HepG2 (cell line): ENCODE data around the gene GANC. TPM values are rescaled to one million over a fixed set of nuclear protein-coding genes. Genes with fewer than 3 reads are reported as not detected.
A peak's percentile ranks its signal among the peaks of the same experiment; 100 is the strongest.

Source experiments
- ATAC-seq: fragments of 200-7000 bp; cut with Tn5 transposase; 3 replicates; pipeline ENCODE4 v1.9.1; 2020; ENCODE audit warnings: mild to moderate bottlenecking, moderate library complexity
- BruUV-seq: library from RNA; stranded (reverse); fragments of 400-500 nt; replicated peaks from 2 replicates; lab custom pipeline; 2021; lab: Mats Ljungman, UMichigan
- CTCF ChIA-PET: fragments of 300-600 bp; formaldehyde crosslinking; extraction: SDS; loops from one replicate; lab custom pipeline; 2021; ENCODE audit warnings: low total read pairs, inconsistent platforms, low intra/inter-chr PET ratio; lab: Yijun Ruan, JAX
- POLR2A ChIA-PET: fragments of 350-600 bp; sonication (Branson Sonifier 250); formaldehyde crosslinking; loops from one replicate; lab custom pipeline; 2020; ENCODE audit warnings: antibody characterized with exemption, inconsistent platforms; lab: Yijun Ruan, JAX
- DNase-seq: peaks from one replicate; pipeline ENCODE4 v3.0.0-alpha.2; 2015; ENCODE audit warnings: low spot score
- FAIRE-seq: peaks from 3 replicates; lab custom pipeline; 2011; peaks lifted over from hg19 to GRCh38; lab: Jason Lieb, UNC
- H2AFZ ChIP-seq: one replicate; pipeline ENCODE4 v1.6.1; 2011; ENCODE audit warnings: low read length, inconsistent platforms
- H3K27ac ChIP-seq: fragments of 300-600 bp; 3 replicates; pipeline ENCODE4 v1.8.0; 2011; ENCODE audit warnings: mixed run types, mild to moderate bottlenecking, mixed read lengths, low read length, inconsistent platforms; ENCODE audit not compliant: insufficient read depth; ENCODE audit errors: extremely low read length
- H3K27me3 ChIP-seq, 2 experiments: fragments of 200-600 bp in 1 of 2; 2 replicates in 1 of 2; 3 replicates in 1 of 2; pipeline versions ENCODE4 v1.6.0 to v1.8.0; 2011; ENCODE audit warnings: low read length in 2 of 2, mild to moderate bottlenecking in 2 of 2, moderate library complexity in 2 of 2, inconsistent platforms in 1 of 2; ENCODE audit not compliant: insufficient read depth in 2 of 2, control insufficient read depth in 1 of 2
- H3K36me3 ChIP-seq, 2 experiments: fragments of 200-600 bp in 1 of 2; replicated peaks in 1 of 2; 2 replicates in 1 of 2; 3 replicates in 1 of 2; pipeline versions ENCODE4 v1.5.1 to v1.8.0; 2011; ENCODE audit warnings: low read length in 2 of 2, inconsistent platforms in 1 of 2; ENCODE audit not compliant: insufficient read depth in 2 of 2, control insufficient read depth in 1 of 2
- H3K4me1 ChIP-seq: 2 replicates; pipeline ENCODE4 v1.5.1; 2012; ENCODE audit warnings: low read length, inconsistent platforms; ENCODE audit not compliant: insufficient read depth
- H3K4me2 ChIP-seq: 2 replicates; pipeline ENCODE4 v1.6.0; 2011; ENCODE audit warnings: low read depth, low read length, inconsistent platforms
- H3K4me3 ChIP-seq, 3 experiments: fragments of 200-600 bp in 1 of 3; sonication (generic), shearing (Covaris generic) in 1 of 3; replicated peaks in 1 of 3; 2 replicates each; pipeline ENCODE4 v1.5.1; 2011 to 2016; ENCODE audit warnings: low read length in 3 of 3, inconsistent platforms in 2 of 3, low read depth in 2 of 3, mild to moderate bottlenecking in 2 of 3, control low read depth in 1 of 3, mixed read lengths in 1 of 3; ENCODE audit not compliant: insufficient read depth in 1 of 3
- H3K79me2 ChIP-seq: one replicate; pipeline ENCODE4 v1.6.1; 2011; ENCODE audit warnings: low read length, inconsistent platforms; ENCODE audit not compliant: insufficient read depth
- H3K9ac ChIP-seq: 2 replicates; pipeline ENCODE4 v1.6.0; 2011; ENCODE audit warnings: mild to moderate bottlenecking, low read depth, low read length, inconsistent platforms; ENCODE audit not compliant: insufficient read depth
- H3K9me3 ChIP-seq: 2 replicates; pipeline ENCODE4 v1.5.1; 2012; ENCODE audit warnings: mild to moderate bottlenecking, low read length
- H4K20me1 ChIP-seq: 2 replicates; pipeline ENCODE4 v1.6.0; 2011; ENCODE audit warnings: inconsistent platforms, mild to moderate bottlenecking, low read length, moderate library complexity; ENCODE audit not compliant: insufficient read depth
- CENPX ChIP-seq: sonication (generic); formaldehyde crosslinking; IDR thresholded peaks from 2 replicates; pipeline ENCODE4 v1.9.0; 2021; ENCODE audit warnings: mild to moderate bottlenecking, missing genetic modification reagents, moderate library complexity
- DR1 ChIP-seq: sonication (generic); formaldehyde crosslinking; IDR thresholded peaks from 2 replicates; pipeline ENCODE4 v1.8.0; 2021; ENCODE audit warnings: mild to moderate bottlenecking, missing genetic modification reagents, inconsistent platforms
- ELF1 ChIP-seq: sonication (generic); formaldehyde crosslinking; IDR thresholded peaks from 2 replicates; pipeline ENCODE4 v1.4.0; 2020; ENCODE audit warnings: missing genetic modification reagents
- FIP1L1 ChIP-seq: fragments of 200-400 bp; formaldehyde crosslinking; IDR thresholded peaks from 2 replicates; pipeline ENCODE4 v1.6.1; 2018; ENCODE audit warnings: low read depth, mild to moderate bottlenecking, low read length, moderate library complexity, borderline replicate concordance; ENCODE audit not compliant: insufficient read depth
- FLYWCH1 ChIP-seq: sonication (generic); formaldehyde crosslinking; IDR thresholded peaks from 2 replicates; pipeline ENCODE4 v1.8.1; 2023; ENCODE audit warnings: mild to moderate bottlenecking, missing genetic modification reagents
- MED8 ChIP-seq: sonication (generic); formaldehyde crosslinking; IDR thresholded peaks from 2 replicates; pipeline ENCODE4 v1.8.1; 2023; ENCODE audit warnings: mild to moderate bottlenecking, missing genetic modification reagents; ENCODE audit not compliant: insufficient replicate concordance
- NCOA1 ChIP-seq: sonication (generic); formaldehyde crosslinking; IDR thresholded peaks from 2 replicates; pipeline ENCODE4 v1.9.0; 2021; ENCODE audit warnings: missing genetic modification reagents
- NFE2L1 ChIP-seq: sonication (generic); formaldehyde crosslinking; IDR thresholded peaks from 2 replicates; pipeline ENCODE4 v1.4.0; 2020; ENCODE audit warnings: missing genetic modification reagents, mild to moderate bottlenecking, borderline replicate concordance
- NR2F1 ChIP-seq, 2 experiments: fragments of 450-650 bp in 1 of 2; formaldehyde crosslinking in 1 of 2; IDR thresholded peaks; 2 replicates each; pipeline versions ENCODE4 v1.5.0 to v1.6.1; 2016 to 2020; ENCODE audit warnings: mild to moderate bottlenecking in 1 of 2, missing compliant biosample characterization in 1 of 2, missing genetic modification reagents in 1 of 2, moderate library complexity in 1 of 2
- SALL1 ChIP-seq: sonication (generic); formaldehyde crosslinking; IDR thresholded peaks from 2 replicates; pipeline ENCODE4 v1.8.0; 2022; ENCODE audit warnings: mild to moderate bottlenecking, missing genetic modification reagents
- ZBTB1 ChIP-seq: sonication (generic); formaldehyde crosslinking; IDR thresholded peaks from 2 replicates; pipeline ENCODE4 v1.4.0; 2020; ENCODE audit warnings: missing genetic modification reagents, borderline replicate concordance
- ZNF160 ChIP-seq: sonication (generic); formaldehyde crosslinking; IDR thresholded peaks from 2 replicates; pipeline ENCODE4 v1.8.0; 2022; ENCODE audit warnings: mild to moderate bottlenecking, inconsistent platforms, missing genetic modification reagents
- ZNF556 ChIP-seq: sonication (generic); formaldehyde crosslinking; IDR thresholded peaks from 2 replicates; pipeline ENCODE4 v1.4.0; 2020; ENCODE audit warnings: mild to moderate bottlenecking, missing genetic modification reagents, borderline replicate concordance
- ZNF614 ChIP-seq: IDR thresholded peaks from 2 replicates; pipeline ENCODE4 v1.6.1; 2018; ENCODE audit warnings: missing biosample characterization, missing genetic modification reagents, inconsistent platforms, borderline replicate concordance
- ZNF777 ChIP-seq: sonication (generic); formaldehyde crosslinking; IDR thresholded peaks from 2 replicates; pipeline ENCODE4 v1.4.0; 2020; ENCODE audit warnings: missing genetic modification reagents
- ZNF790 ChIP-seq: sonication (generic); formaldehyde crosslinking; IDR thresholded peaks from 2 replicates; pipeline ENCODE4 v1.8.0; 2022; ENCODE audit warnings: missing genetic modification reagents, mild to moderate bottlenecking, borderline replicate concordance
- ZSCAN22 ChIP-seq: sonication (generic); formaldehyde crosslinking; IDR thresholded peaks from 2 replicates; pipeline ENCODE4 v1.4.0; 2020; ENCODE audit warnings: mild to moderate bottlenecking, missing genetic modification reagents
- ZSCAN31 ChIP-seq: sonication (generic); formaldehyde crosslinking; IDR thresholded peaks from 2 replicates; pipeline ENCODE4 v1.5.0; 2020; ENCODE audit warnings: low read depth, mild to moderate bottlenecking, missing genetic modification reagents
- WGBS: methylation state at CpG from one replicate; pipeline ENCODE4 v1.1.6; 2017; ENCODE audit warnings: low lambda C conversion rate; 5-methylcytosine and 5-hydroxymethylcytosine counted together
- in situ Hi-C: cut with HindIII; loops from 2 replicates; pipeline ENCODE4 v1.10.0; 2017; ENCODE audit warnings: low pct_unique_long_range_greater_than_20kb; ENCODE audit not compliant: extremely low pct_ligation_motif_present
- intact Hi-C: fragments of 100-400 bp; cut with micrococcal nuclease; formaldehyde crosslinking; loops from one replicate; pipeline ENCODE4 v1.10.0; 2022; ENCODE audit not compliant: unreplicated experiment
- polyA plus RNA-seq, 8 experiments: library from polyadenylated mRNA; depleted of rRNA in 3 of 8; stranded (reverse) in 7 of 8; unstranded in 1 of 8; fragments of >200 nt; fragmentation: Illumina TruSeq in 4 of 8; extraction: Trizol in 4 of 8; gene quantifications; 2 replicates each; pipeline versions ENCODE4 v1.2.1 to v1.2.3, GENCODE V29; 2011 to 2016; ENCODE audit warnings: low read depth in 4 of 8, missing spikeins in 1 of 8, mixed read lengths in 1 of 8; ENCODE audit not compliant: insufficient read depth in 1 of 8
- total RNA-seq, 5 experiments: library from RNA; depleted of rRNA; stranded (reverse); fragments of >200 nt; fragmentation: Illumina TruSeq; extraction: Trizol; gene quantifications; 2 replicates each; pipeline ENCODE4 v1.2.3, GENCODE V29; 2016; ENCODE audit warnings: low read depth in 1 of 5
- TF ChIP-seq, protein P1 (sequence below): sonication (generic); formaldehyde crosslinking; IDR thresholded peaks from 2 replicates; pipeline ENCODE4 v1.4.0; 2020; ENCODE audit warnings: missing genetic modification reagents

The GANC gene
- total and polyA plus RNA-seq, 2 of the 13 experiments (the other 11 are each of a cell fraction or from before 2014, with no cell fraction given): 17.0 to 21.0 TPM

GRCh38 chr15:42270996-42271395 lies 2.0 kb upstream of the GANC start:
- intact Hi-C loops: loop anchor here (5.0 kb wide), 1 partner anchor 201 kb away; no protein-coding TSS in a partner anchor
- no peak for FAIRE-seq

More at GRCh38 chr15:42270996-42271395, 2.0 kb upstream of the GANC start:
- H3K9ac ChIP-seq: peak overlapping the region; percentile 30; the same call in 1 of the 2 replicates
- ATAC-seq (no peak), DNase-seq (no peak)
- WGBS: 72% methylated on average over 5 of the region's 5 CpGs
- CTCF ChIA-PET: no interaction called here
- POLR2A ChIA-PET: interaction anchor here (0.9 to 1.2 kb wide), 2 partner anchors 16 to 114 kb away, joined by 3 read pairs; no protein-coding TSS in a partner anchor
- H3K27me3 ChIP-seq: no peaks in the 10 kb centered on the region; a peak in 1 of 5 replicates
- peaks cover 35% of the 10 kb centered on the region for H3K4me1 ChIP-seq
- peaks cover 1 to 22% of the 10 kb centered on the region in 2 experiments; a peak in 4 of 5 replicates for H3K36me3 ChIP-seq
- H3K27ac ChIP-seq: no peak overlapping the region
- peaks cover 8% of the 10 kb centered on the region; the same call in 1 of the 2 replicates for H4K20me1 ChIP-seq
- TF ChIP-seq CENPX (no peak), NR2F1 (CRISPR knock-in tag; IDR thresholded peaks at IDR 0.05) (no peak), ZBTB1 (CRISPR knock-in tag) (no peak), ZNF556 (CRISPR knock-in tag) (no peak), ZNF160 (CRISPR knock-in tag) (no peak), ZNF614 (CRISPR knock-in tag) (no peak), ZNF777 (CRISPR knock-in tag) (no peak), ZSCAN22 (no peak), MED8 (CRISPR knock-in tag) (no peak), FIP1L1 (no peak), NFE2L1 (CRISPR knock-in tag) (no peak), NCOA1 (CRISPR knock-in tag) (no peak), SALL1 (CRISPR knock-in tag) (no peak), FLYWCH1 (CRISPR knock-in tag) (no peak), ELF1 (CRISPR knock-in tag) (no peak), ZSCAN31 (CRISPR knock-in tag) (no peak), DR1 (CRISPR knock-in tag) (no peak), ZNF790 (CRISPR knock-in tag) (no peak)
- TF ChIP-seq, protein P1, sequence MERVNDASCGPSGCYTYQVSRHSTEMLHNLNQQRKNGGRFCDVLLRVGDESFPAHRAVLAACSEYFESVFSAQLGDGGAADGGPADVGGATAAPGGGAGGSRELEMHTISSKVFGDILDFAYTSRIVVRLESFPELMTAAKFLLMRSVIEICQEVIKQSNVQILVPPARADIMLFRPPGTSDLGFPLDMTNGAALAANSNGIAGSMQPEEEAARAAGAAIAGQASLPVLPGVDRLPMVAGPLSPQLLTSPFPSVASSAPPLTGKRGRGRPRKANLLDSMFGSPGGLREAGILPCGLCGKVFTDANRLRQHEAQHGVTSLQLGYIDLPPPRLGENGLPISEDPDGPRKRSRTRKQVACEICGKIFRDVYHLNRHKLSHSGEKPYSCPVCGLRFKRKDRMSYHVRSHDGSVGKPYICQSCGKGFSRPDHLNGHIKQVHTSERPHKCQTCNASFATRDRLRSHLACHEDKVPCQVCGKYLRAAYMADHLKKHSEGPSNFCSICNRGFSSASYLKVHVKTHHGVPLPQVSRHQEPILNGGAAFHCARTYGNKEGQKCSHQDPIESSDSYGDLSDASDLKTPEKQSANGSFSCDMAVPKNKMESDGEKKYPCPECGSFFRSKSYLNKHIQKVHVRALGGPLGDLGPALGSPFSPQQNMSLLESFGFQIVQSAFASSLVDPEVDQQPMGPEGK: no peak
- in situ Hi-C loops: no loop called here
- peak overlapping the region; percentile 89 for H3K4me2 ChIP-seq
- H3K9me3 ChIP-seq: no peaks in the 10 kb centered on the region
- H2AFZ ChIP-seq: no peak overlapping the region
- H3K79me2 ChIP-seq: peaks cover 61% of the 10 kb centered on the region
- BruUV-seq: no TSS peak
- peak overlapping the region; percentile 8 to 80 (median 29); a peak in 5 of 6 replicates for H3K4me3 ChIP-seq
